ENCODE results near the gene CDK5RAP2.

CDK5RAP2 gene

DNA sequence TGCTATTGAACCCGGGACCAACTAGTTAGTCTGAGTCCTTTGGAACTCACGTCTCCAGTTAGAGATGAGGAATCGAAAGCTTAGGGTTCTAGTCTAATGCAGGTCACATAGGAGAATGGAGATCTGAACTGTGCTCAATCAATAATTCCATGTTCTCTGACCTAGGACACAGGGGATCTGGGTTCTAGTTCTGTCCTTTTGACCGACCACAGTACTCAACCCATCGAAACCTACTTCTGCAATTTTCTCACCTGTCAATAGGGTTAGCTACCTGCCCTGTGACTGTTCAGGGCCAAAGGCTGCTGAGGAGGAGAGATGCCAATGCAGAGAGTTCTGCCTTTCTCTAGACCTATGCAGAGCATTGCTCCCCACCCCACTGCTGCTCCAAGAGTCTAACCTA, 187.7 kb downstream of the CDK5RAP2 start:
- H3K4me3 ChIP-seq (ENCODE audit: low read depth, low read length): no peak overlapping the region
- TF ChIP-seq, protein P1, sequence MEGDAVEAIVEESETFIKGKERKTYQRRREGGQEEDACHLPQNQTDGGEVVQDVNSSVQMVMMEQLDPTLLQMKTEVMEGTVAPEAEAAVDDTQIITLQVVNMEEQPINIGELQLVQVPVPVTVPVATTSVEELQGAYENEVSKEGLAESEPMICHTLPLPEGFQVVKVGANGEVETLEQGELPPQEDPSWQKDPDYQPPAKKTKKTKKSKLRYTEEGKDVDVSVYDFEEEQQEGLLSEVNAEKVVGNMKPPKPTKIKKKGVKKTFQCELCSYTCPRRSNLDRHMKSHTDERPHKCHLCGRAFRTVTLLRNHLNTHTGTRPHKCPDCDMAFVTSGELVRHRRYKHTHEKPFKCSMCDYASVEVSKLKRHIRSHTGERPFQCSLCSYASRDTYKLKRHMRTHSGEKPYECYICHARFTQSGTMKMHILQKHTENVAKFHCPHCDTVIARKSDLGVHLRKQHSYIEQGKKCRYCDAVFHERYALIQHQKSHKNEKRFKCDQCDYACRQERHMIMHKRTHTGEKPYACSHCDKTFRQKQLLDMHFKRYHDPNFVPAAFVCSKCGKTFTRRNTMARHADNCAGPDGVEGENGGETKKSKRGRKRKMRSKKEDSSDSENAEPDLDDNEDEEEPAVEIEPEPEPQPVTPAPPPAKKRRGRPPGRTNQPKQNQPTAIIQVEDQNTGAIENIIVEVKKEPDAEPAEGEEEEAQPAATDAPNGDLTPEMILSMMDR (IDR thresholded peaks at IDR 0.05; ENCODE audit: insufficient read depth, low read depth, low read length, missing control alignments): no peak
- DNase-seq (ENCODE audit: low read depth): no peak

DNA sequence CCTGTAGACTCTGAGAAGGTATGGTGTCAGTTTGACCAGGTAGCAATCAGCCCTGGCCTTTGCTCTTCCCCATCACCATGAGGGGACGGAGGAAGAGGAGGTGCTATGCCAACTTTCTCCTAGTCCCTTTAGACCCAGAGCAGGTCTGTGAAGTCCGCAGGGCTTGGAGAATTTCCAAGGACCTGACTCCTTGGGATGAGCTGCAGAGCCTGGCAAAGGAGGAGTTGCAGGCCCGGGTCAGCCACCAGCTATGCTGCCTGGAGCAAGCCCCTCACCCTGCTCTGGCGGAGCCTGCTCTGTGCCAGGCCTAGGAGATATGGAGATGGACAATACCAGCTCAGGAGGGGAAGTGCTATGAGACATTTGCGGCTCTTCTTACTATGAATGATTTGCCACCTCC, 188.3 kb downstream of the CDK5RAP2 start:
- no peak for DNase-seq (ENCODE audit: low read depth)
- TF ChIP-seq, protein P1 (IDR thresholded peaks at IDR 0.05; ENCODE audit: insufficient read depth, low read depth, low read length, missing control alignments): no peak
- H3K4me3 ChIP-seq (ENCODE audit: low read depth, low read length): no peak overlapping the region

DNA sequence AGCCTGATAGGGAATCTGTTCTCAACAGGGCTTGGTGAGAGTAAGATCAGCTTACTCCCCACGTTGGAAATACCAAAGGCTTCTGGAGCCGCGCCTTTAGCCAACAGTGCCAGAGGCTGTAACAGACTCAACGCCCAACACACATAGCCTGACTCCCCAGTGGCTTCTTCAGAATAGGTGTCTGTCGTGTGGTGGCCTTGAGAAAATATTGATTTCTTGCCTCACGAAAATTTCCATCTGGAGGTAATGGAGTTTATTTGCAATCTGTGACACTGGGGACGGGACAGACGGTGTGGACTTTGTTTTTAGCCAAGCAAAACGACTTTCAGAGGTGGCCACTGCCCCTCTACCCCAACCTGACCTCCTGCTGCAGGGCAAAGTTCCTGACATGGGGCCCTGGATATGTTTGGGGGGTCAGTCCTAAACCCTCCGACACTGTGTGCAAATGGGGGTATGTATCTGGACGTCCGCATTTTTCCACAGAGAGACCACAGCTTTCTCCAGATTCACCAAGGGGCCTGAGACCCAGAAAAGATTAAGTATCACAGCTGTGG, 189.3 kb downstream of the CDK5RAP2 start:
- TF ChIP-seq, protein P1 (IDR thresholded peaks at IDR 0.05; ENCODE audit: insufficient read depth, low read depth, low read length, missing control alignments): no peak
- no peak for DNase-seq (ENCODE audit: low read depth)
- H3K4me3 ChIP-seq (ENCODE audit: low read depth, low read length): no peak overlapping the region

DNA sequence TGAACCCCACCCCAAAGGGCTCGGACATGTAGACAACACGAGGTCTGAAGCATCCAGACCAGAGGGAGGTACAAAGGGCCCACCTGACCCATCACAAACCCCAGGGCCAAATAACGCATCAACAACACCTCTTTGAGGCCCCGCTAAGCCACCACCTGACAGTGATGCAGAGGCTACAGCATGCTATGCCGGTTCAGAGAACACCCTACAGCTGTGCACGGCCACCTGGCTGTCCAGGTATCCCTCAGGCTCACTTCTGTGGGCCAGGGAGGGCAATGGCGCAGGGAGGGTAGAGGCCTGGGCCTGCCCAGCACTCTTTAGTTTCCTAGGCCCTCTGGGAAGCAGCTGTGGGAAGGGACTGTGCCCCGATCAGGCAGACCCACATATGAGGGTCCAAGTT, 190.1 kb downstream of the CDK5RAP2 start:
- DNase-seq (ENCODE audit: low read depth): no peak
- no peak overlapping the region for H3K4me3 ChIP-seq (ENCODE audit: low read depth, low read length)
- TF ChIP-seq, protein P1 (IDR thresholded peaks at IDR 0.05; ENCODE audit: insufficient read depth, low read depth, low read length, missing control alignments): no peak

DNA sequence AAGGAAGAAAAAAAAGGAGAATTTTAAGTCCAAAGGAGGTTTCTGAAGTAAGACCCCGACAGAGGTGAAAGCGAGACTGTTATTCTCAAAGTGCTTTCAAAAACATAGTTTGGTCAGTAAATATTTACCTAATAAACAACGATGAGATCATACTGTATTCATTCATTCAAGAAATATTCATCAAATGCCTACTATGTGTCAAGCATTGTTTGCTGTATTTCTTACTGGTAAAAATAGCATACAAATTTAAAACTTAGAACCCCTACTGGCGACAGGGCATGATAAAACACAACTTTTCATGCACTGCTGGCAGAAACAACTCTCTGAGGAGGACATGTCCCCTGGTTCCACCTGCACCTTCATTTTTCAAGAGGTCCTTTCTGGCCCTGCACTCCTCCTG, 190.7 kb downstream of the CDK5RAP2 start:
- TF ChIP-seq, protein P1 (IDR thresholded peaks at IDR 0.05; ENCODE audit: insufficient read depth, low read depth, low read length, missing control alignments): no peak
- no peak overlapping the region for H3K4me3 ChIP-seq (ENCODE audit: low read depth, low read length)
- DNase-seq (ENCODE audit: low read depth): no peak

DNA sequence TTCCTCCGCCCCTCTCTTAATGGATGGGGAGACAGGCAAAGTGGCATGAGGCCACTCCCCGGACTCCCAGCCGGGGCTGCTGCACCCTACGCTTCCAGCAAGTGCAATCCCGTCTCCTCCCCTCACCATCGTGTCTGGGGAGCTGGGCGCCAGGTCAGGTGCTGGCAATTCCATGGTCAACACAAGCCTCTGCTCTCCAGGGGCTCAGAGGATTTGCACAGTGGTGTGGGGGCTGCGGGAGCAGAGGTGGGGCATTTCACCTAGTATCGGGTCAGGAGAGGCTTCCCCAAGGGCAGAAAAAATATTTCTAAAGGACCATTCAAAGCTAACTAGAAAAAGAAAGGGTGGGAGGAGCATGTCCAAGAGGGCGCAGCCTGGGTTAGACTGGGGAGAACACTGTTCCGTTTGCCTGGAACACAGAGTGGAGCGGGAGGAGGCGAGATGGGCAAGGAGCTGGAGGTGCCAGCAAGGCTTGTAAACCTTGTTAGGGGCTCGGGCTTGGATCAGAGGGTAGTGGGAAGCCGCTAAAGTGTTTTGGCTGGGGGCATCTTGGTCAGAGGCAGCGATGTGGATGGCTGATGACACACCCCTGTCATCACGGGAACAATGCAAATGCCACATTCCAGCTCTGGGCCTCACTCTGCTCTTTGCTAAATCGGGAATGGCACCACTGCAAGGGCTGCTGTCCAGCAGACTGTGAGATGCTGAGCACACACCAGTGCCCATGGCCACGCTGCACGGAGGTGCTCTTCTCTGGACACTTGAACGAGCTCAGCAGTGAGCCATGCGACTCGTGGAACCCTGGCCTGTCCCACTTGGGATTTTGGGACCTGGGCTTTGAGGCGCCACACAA, 191.7 kb downstream of the CDK5RAP2 start:
- H3K4me3 ChIP-seq (ENCODE audit: low read depth, low read length): no peak overlapping the region
- TF ChIP-seq, protein P1 (IDR thresholded peaks at IDR 0.05; ENCODE audit: insufficient read depth, low read depth, low read length, missing control alignments): no peak
- no peak for DNase-seq (ENCODE audit: low read depth)
